GM21360 (cell line): Measurements from ENCODE around the gene FAM222B.
"Not testable (repeated sequence)": the region's sequence is repeated elsewhere in the genome, so short reads cannot be mapped to it uniquely, and the experiment has no call there.

Experiments
- ATAC-seq: cut with Tn5 transposase; IDR thresholded peaks from one replicate; pipeline ENCODE4 v1.9.1; 2021; ENCODE audit warnings: mild to moderate bottlenecking, moderate library complexity; ENCODE audit not compliant: unreplicated experiment

The FAM222B gene

DNA sequence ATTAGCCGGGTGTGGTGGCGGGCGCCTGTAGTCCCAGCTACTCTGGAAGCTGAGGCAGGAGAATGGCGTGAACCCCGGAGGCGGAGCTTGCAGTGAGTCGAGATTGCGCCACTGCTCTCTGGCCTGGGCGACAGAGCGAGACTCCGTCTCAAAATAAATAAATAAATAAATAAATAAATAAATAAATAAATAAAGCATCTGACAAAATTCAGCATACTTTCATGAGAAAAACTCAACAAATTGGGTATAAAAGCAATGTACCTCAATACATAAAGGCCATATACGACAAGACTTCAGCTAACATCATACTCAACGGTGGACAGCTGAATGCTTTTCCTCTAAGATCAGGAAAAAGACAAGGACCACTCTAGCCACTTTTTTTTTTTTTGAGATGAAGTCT, 63.0 kb downstream of the FAM222B start:
- ATAC-seq, result not testable (repeated sequence)

DNA sequence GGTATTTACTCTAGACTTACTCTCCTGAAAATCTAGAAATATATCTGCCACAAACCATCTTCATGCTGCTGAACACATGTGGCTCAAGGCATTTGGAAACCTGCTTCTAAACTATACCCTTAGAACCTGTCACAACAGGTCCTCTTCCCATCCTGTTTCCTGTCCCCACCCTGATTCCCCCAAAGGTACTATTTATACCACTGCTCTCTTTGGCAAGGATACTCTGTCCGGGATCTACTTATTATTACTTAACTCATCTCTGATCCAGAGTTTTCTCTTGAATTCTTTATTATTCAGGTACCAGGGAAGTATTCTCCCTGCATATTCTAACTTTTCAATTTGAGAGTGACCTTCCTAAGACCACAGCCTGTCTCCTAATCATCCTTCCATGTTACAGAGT, 65.4 kb downstream of the FAM222B start:
- no peak for ATAC-seq

DNA sequence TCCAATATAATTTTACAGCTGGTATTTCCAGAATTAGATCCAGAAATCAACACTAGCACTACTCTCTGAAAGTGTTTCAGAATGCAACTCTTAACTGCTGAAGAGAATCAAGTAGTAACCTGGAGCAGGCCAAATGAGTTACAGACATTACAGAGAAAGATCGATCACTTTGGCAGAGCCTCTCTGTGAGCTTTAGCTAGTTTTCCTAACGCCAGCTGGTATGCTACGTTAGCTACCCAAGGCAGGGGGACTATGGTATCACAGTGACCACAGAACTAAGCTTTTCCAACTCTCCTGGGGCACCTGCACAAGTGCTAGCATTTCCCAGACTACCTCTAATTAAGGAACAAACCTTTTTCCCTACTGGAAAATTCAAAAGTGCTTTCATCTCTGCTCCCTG, 68.4 kb downstream of the FAM222B start:
- ATAC-seq, result no peak

DNA sequence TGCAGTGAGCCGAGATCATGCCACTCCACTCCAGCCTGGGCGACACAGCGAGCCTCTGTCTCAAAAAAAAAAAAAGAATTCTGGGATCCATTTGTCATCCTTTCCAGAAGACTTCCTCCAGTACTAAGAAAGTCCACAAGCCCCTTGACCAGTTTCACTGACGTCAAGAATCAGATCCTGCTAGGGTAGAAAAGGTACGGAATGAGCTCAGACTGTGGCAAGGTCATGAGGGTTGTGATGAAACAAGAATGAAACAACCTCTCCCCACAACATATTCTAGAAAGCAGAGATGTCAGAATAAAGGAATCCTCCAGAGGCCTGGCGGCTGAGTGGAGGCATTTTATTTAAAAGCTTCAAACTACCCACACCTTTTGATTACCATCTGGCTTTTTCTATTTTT, 68.9 kb downstream of the FAM222B start:
- no peak for ATAC-seq

DNA sequence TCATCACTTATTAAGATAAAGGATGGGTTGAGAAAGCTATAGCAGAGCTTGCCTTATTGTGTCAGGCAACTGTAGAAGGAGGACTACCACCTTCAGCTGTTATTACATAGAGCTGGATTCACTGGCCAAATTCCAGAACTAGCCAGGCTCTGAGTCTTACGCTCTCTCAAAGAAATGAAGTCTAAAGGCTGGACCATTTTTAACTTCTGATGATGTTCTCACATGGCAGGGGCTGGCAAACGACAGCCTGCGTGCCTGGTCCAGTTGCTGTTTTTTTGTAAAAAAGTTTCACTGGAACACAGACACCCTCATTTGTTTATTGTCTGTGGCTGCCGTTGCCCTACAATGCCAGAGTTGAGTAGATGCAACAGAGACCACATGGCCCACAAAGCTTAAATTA, 77.6 kb downstream of the FAM222B start:
- ATAC-seq, result no peak

DNA sequence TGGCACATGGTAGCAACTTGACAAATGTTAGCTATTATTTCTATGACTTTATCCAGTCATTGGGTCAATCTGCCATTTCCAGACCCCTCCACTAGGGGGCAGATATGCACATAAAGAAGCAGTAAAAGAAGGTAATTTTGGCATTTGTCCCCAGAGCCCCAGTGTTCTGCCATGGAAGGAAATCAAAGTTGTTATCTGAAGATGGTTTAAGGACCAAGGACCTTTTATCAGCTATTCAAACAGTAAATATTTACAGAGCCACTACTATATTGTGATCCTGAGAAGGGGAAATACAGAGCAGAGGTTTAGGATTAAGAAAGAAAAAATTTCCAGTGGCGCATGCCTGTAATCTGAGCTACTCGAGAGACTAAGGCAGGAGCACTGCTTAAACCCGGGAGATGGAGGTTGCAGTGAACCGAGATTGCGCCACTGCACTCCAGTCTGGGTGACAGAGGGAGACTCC, 78.8 kb downstream of the FAM222B start:
- no peak for ATAC-seq

DNA sequence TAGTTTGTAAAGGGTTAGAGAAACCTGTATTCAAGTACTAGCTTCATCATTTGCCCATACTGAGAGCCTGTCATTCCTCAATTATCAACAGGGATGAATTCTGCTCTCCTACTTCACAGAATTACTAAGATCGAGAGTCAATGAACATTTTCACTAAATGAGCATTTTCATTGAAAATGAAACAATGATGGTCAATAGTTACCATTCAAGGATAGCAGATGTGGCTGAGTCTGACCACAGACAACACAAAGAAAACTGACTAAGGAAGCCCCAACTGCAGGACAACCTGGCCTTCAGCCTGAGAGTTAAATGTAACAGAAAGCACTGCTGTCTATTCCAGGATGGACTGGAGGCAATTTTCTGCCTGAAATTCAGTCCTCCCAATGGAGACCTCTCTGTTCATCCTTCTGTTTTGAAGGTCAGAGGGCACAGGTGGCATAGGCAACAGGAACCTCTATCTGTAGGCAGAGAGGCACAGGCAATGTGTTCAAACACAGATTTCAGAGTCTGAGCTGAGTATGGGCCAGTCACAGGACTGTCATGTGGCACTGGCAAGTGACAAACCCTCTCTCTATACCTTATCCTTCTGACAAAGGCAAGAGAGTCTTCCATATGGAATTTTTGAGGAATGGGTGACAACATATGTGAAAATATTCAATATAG, 79.3 kb downstream of the FAM222B start:
- ATAC-seq, result no peak

DNA sequence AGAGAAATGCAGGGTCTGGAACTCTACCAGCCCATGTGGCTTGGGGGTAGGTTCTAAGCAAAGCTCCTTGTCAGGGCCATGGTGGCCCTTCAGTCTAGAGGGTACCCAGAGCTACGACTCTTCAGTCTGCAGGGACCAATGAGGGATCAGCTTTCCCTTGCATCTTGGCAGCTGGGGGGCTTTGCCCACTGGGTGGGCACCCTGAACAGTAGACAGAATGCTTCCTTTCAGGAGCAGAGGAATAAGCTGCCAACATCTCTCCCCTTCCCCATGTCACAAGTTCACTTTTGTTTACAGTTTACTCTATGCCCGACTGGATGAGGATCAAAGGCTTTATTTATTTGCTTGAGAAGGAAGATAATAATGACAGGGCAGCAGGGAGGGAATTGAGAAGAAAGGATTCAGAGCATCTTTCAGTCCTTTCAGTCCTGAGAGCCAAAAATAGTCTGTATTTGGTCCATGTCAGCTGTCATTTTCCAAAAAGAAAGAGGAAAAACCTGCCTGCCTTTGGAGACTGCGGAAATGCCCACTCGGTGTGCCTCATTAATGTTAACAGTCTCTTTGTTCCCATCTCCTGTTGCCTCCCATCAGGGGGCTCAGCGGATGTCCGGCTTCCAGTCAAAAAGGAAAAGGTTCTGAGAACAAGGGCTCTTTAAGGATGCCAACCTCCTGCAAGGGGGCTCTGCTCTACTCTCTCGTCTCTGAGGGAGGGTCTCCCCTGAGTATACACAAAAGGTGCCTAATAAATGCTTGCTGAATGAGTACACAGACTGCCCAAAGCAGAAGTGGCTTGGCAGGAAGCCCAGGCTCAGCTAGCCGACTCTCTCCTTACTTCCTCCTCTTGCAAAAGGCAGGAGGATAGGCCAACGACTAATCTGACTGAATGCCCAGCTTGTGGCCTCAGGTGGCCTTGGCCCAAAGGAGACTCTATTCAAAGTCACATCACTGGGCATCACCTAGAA, 81.7 kb downstream of the FAM222B start:
- no peak for ATAC-seq

DNA sequence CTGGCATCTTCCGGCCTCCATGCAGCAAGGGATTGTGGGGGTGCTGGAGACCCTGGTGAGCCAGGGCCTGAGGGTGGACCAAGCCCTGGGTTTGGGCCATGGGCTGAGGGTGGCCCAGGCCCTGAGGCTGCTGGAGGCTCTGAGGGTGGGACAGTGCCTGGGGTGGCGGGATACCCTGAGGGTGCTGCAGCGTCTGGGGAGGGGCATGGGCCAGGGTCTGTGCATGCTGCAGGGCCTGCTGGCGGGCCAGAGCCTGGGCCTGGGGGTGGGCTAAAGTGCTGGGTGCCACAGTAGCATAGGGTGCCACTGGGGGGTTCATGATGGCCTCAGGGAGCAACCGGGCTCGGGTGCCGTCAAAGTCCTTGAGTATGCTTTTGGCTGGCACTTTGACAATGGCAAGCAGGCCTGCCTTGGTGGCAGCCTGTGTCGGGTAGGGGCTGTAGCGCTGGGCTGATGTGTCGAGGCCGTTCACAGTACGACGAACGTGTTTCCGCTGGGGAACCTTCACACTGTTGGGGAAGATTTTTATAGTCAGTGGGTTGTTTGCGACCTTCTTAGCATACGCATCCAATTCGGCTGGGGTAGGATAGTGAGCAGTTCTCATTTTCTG, 83.2 kb downstream of the FAM222B start:
- ATAC-seq, result no peak

DNA sequence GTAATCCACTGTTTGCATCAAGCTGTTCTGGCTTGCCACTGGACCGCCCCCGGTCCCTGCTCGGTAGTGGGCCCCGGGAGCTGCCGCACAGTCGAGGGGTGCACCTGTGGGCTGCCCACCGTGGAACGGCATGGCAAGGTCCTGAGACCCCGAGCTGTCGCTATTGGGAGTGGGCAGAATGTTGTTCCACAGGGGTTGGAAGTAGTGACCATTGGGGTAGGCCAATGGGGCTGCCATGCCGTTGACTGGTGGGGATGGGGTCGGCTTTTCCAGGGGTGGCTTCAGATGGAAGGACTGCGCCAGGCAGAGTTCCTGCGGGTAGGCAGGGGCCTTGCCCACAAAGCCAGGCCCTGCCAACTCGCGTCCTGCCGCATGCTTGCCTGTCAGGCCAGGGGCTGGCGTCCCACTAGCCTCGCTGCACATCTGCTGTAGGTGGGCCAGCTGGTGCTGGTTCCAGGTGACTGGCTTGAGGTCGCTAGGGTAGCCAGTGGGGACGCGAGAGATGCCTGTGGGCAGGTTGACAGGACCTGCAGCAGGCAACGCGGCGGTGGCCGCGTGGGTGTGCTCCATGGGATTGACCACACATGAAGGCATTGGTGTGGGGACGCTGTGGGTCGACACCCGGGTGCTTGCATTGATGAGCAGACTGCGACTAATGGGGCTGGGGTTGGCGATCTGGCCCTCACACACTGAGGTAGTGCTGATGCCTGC, 84.0 kb downstream of the FAM222B start:
- ATAC-seq, result no peak

DNA sequence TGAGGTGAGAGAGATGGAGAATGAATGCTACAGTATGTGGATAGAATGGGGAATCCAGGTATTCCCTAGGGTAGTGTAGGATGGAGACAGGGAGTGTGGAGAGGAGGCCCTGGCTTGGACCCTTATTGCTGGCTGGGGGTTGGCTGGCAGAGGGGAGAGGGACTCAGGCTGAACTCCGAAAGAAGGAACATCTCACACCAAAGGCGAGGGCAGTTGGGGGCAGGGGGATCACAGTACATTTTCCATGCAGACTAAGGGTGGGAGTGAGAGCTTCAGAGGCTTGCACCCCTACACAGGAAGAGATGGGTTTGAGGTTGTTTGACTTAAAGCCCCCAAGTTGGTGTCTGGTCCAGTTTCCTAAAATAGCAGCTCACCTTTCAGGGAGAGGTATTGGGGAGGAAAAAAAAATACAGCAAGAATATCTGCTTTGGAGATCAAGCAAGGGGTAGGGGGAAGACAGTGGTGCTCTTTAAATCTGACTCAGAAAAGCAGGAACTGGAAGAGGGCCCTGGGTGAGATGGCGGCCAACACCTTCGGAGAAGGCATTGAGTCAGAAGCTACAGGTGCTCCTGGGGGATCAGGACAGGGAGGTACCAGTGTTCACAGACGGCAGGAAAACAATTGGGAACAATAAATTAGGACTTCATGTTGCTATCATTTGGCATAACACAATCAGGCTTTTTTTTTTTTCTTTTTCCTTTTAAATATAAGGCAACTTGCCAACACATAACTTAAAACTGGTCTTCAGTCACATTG, 86.4 kb downstream of the FAM222B start:
- ATAC-seq, result no peak

DNA sequence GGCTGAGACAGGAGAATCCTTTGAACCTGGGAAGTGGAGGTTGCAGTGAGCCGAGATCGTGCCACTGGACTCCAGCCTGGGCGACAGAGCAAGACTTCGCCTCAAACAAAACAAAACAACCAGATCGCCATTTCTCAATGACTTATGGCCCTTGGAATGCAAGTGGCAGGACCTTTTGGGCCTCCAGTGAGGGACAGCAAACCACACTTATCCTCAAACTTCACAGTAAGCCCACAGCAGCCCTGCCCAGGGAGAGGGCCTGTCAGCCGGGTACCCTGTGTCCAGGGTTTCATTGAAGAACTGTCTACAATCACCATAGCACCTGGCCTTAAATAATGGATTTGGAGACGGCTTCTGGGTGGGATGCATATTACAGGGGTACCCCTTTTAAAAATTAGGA, 87.1 kb downstream of the FAM222B start:
- no peak for ATAC-seq

DNA sequence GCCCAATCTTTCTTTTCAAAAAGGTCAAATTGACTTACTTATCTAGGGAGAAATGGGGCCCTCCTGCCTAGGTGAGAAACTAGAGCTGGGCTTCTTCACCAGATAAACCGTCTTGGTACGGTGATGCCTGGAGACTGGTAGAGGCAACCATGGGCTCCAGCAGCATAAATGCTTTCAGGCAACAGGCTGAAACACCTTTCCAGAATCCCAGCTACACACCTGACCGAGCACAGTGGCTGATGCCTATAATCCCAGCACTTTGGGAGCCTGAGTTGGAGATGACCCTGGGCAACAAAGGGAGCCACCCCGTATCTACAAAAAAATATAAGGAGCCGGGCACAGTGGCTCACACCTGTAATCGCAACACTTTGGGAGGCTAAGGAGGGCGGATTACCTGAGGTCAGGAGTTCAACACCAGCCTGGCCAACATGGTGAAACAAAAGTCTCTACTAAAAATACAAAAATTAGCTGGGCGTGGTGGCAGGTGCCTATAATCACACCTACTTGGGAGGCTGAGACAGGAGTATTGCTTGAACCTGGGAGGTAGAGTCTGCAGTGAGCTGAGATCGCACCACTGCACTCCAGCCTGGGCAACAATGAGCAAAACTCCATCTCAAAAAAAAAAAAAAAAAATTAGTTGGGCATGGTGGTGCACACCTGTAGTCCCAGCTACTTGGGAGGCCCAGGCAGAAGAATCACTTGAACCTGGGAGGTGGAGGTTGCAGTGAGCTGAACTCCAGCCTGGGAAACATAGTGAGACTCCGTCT, 90.8 kb downstream of the FAM222B start:
- ATAC-seq, result no peak

DNA sequence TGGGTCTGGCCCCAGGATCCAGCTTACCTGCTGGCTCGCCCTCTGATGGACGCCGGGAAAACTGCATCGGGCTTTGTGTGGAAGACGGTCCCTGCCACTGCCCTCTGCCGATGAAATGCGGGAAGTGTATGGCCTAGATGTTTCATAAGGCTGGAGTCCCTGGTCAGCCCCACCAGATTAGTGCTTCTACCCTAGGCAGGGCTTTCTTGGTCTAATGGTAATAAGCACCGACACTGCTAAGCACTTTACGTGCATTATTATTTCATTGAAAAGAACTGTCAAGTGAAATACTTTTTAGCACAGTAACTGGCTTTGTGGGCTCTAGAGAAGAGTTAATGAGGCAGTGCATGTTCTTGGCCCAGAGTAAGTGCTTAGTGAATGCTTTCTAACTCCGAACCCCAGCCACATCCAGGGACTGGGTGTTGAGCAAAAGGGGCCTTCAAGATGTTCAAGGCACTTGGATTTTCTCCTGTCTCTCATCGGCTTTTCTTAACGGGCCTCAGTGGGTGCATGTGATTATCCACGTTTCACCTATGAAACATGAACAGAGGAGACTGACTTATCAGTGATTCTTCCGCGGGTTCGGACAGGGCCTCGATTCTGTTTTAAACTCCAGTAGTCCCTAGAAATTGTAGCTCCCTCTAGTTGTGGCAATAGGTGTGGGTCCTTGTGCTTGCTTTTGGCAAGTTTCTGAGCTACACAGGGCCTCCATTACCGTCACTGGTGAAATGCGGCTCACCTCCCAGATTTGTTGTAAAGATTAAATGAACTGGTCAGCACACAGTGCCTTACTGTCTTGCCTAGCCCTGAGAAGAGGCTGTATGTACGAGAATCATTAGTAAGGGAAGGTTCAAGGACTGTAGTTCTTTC, 92.2 kb downstream of the FAM222B start:
- peak; percentile 47 for ATAC-seq

DNA sequence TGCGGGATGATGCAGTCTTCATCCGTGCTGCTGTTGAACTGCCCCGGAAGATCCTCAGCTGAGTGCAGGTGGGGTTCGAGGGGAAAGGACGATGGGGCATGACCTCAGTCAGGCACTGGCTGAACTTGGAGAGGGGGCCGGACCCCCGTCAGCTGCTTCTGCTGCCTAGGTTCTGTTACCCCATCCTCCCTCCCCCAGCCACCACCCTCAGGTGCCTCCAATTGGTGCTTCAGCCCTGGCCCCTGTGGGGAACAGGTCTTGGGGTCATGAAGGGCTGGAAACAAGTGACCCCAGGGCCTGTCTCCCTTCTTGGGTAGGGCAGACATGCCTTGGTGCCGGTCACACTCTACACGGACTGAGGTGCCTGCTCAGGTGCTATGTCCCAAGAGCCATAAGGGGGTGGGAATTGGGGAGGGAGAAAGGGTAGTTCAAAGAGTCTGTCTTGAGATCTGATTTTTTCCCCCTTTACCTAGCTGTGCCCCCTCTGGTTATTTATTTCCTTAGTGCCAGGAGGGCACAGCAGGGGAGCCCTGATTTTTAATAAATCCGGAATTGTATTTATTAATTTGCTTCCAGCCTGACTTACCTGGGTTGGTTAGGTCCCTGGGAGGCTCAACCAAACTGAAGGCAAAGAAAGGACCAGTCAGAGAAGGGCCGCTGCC, 92.9 kb downstream of the FAM222B start:
- no peak for ATAC-seq

DNA sequence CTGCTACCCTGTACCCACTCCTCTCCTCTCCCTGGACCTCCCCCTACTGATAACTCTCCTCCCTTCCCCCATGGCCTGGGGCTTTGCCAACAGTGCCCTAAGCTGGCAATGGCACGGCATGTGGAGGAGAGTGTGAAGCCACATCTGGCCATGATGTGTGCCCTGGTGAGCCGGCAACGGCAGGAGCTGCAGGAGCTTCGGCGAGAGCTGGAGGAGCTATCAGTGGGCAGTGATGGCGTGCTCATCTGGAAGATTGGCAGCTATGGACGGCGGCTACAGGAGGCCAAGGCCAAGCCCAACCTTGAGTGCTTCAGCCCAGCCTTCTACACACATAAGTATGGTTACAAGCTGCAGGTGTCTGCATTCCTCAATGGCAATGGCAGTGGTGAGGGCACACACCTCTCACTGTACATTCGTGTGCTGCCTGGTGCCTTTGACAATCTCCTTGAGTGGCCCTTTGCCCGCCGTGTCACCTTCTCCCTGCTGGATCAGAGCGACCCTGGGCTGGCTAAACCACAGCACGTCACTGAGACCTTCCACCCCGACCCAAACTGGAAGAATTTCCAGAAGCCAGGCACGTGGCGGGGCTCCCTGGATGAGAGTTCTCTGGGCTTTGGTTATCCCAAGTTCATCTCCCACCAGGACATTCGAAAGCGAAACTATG, 93.6 kb downstream of the FAM222B start:
- ATAC-seq, result no peak
